SK-N-SH (cell line): ENCODE results near the gene RAP1GAP. TPM values are rescaled to one million over a fixed set of nuclear protein-coding genes. Genes with fewer than 3 reads are reported as not detected.

Experiments
- CTCF ChIA-PET: fragments of 300-600, 350-600 bp; formaldehyde crosslinking; extraction: SDS; loops from one replicate; lab custom pipeline; 2021; lab: Yijun Ruan, JAX
- POLR2A ChIA-PET: fragments of 350-600 bp; sonication (Branson Sonifier 250); formaldehyde crosslinking; extraction: SDS; loops from one replicate; lab custom pipeline; 2020; ENCODE audit warnings: antibody characterized with exemption, inconsistent platforms; lab: Yijun Ruan, JAX
- DNase-seq: peaks from one replicate; pipeline ENCODE4 v3.0.0; 2012
- H2AFZ ChIP-seq: fragments of 200-600 bp; sonication (generic); 2 replicates; pipeline ENCODE4 v1.8.1; 2016; ENCODE audit warnings: antibody characterized with exemption, mild to moderate bottlenecking, low read depth
- H3F3A ChIP-seq: fragments of 200-600 bp; sonication (generic); replicated peaks from 2 replicates; pipeline ENCODE3; 2016; ENCODE audit warnings: antibody characterized with exemption, mild to moderate bottlenecking; ENCODE audit not compliant: insufficient read depth
- H3K27ac ChIP-seq, 2 experiments: fragments of 200-500 bp in 1 of 2; fragments of 200-600 bp in 1 of 2; sonication (Bioruptor generic) in 1 of 2; sonication (generic), shearing (Covaris generic) in 1 of 2; 2 replicates each; pipeline versions ENCODE4 v1.5.1 to v1.6.1; 2014 to 2016; ENCODE audit warnings: low read depth in 2 of 2, inconsistent platforms in 1 of 2, low read length in 1 of 2, mild to moderate bottlenecking in 1 of 2, mixed read lengths in 1 of 2
- H3K27me3 ChIP-seq: fragments of 200-600 bp; sonication (generic), shearing (Covaris generic); 2 replicates; pipeline ENCODE4 v1.6.1; 2016; ENCODE audit warnings: mixed run types; ENCODE audit not compliant: insufficient read depth
- H3K36me3 ChIP-seq, 2 experiments: fragments of 200-500 bp in 1 of 2; fragments of 200-600 bp in 1 of 2; sonication (Bioruptor generic) in 1 of 2; sonication (generic) in 1 of 2; replicated peaks in 1 of 2; 2 replicates each; pipeline versions ENCODE3 to v1.5.1; 2014 to 2016; ENCODE audit warnings: low read length in 1 of 2, mild to moderate bottlenecking in 1 of 2; ENCODE audit not compliant: insufficient read depth in 2 of 2, control insufficient read depth in 1 of 2
- H3K4me1 ChIP-seq, 2 experiments: fragments of 200-500 bp in 1 of 2; fragments of 200-600 bp in 1 of 2; sonication (Bioruptor generic) in 1 of 2; sonication (generic), shearing (Covaris generic) in 1 of 2; 2 replicates each; pipeline versions ENCODE4 v1.5.1 to v1.6.1; 2014 to 2016; ENCODE audit warnings: low read depth in 1 of 2, low read length in 1 of 2, mixed run types in 1 of 2; ENCODE audit not compliant: insufficient read depth in 2 of 2, control insufficient read depth in 1 of 2
- H3K4me2 ChIP-seq: fragments of 200-600 bp; sonication (generic), shearing (Covaris generic); 2 replicates; pipeline ENCODE4 v1.6.1; 2017; ENCODE audit warnings: mixed run types
- H3K4me3 ChIP-seq, 2 experiments: fragments of 200-500 bp in 1 of 2; fragments of 200-600 bp in 1 of 2; sonication (Bioruptor generic) in 1 of 2; sonication (generic), shearing (Covaris generic) in 1 of 2; 2 replicates each; pipeline versions ENCODE4 v1.5.1 to v1.8.1; 2014 to 2016; ENCODE audit warnings: low read depth in 2 of 2, inconsistent platforms in 1 of 2, low read length in 1 of 2, mild to moderate bottlenecking in 1 of 2, mixed read lengths in 1 of 2, moderate library complexity in 1 of 2
- H3K79me2 ChIP-seq: fragments of 200-600 bp; sonication (generic); 2 replicates; pipeline ENCODE4 v1.8.1; 2017; ENCODE audit warnings: mild to moderate bottlenecking; ENCODE audit not compliant: insufficient read depth
- H3K9ac ChIP-seq: fragments of 200-600 bp; sonication (generic); 2 replicates; pipeline ENCODE4 v1.6.1; 2017; ENCODE audit warnings: mixed run types
- H3K9me2 ChIP-seq: fragments of 200-600 bp; sonication (generic); 2 replicates; pipeline ENCODE4 v1.6.1; 2017; ENCODE audit warnings: mixed run types
- H3K9me3 ChIP-seq: fragments of 200-600 bp; sonication (generic); 2 replicates; pipeline ENCODE4 v1.6.1; 2017; ENCODE audit warnings: mixed run types, mild to moderate bottlenecking, moderate library complexity
- H4K20me1 ChIP-seq: fragments of 200-600 bp; sonication (generic); 2 replicates; pipeline ENCODE4 v1.6.1; 2017; ENCODE audit warnings: mild to moderate bottlenecking, mixed run types; ENCODE audit not compliant: insufficient read depth
- CHD2 ChIP-seq: fragments of 150-350 bp; IDR thresholded peaks from 2 replicates; pipeline ENCODE4 v1.6.1; 2018; ENCODE audit warnings: low read length; ENCODE audit not compliant: partially characterized antibody
- CTCF ChIP-seq: fragments of 200-600 bp; sonication (generic); IDR thresholded peaks from 2 replicates; pipeline ENCODE4 v1.6.1; 2017; ENCODE audit warnings: antibody characterized with exemption, mild to moderate bottlenecking, moderate library complexity
- ELF1 ChIP-seq: IDR thresholded peaks from 2 replicates; pipeline ENCODE4 v1.4.0; 2012
- EZH2phosphoT487 ChIP-seq: fragments of 200-600 bp; sonication (generic); IDR thresholded peaks from 2 replicates; pipeline ENCODE4 v1.6.1; 2017; ENCODE audit warnings: low read depth, mixed run types, mild to moderate bottlenecking, antibody characterized with exemption, moderate library complexity, borderline replicate concordance
- FOSL2 ChIP-seq: IDR thresholded peaks from 2 replicates; pipeline ENCODE4 v1.4.0; 2012; ENCODE audit warnings: low read depth, mild to moderate bottlenecking, moderate library complexity, borderline replicate concordance
- FOXJ3 ChIP-seq: sonication (generic); formaldehyde crosslinking; IDR thresholded peaks from 2 replicates; pipeline ENCODE4 v1.5.1; 2020; ENCODE audit warnings: mild to moderate bottlenecking, missing genetic modification reagents
- GABPA ChIP-seq: IDR thresholded peaks from 2 replicates; pipeline ENCODE4 v1.4.0; 2012; ENCODE audit warnings: low read depth, mild to moderate bottlenecking
- JUND ChIP-seq: IDR thresholded peaks from 2 replicates; pipeline ENCODE4 v1.4.0; 2012
- MEF2A ChIP-seq: IDR thresholded peaks from 2 replicates; pipeline ENCODE4 v1.4.0; 2012; ENCODE audit warnings: low read depth, borderline replicate concordance
- PBX3 ChIP-seq: IDR thresholded peaks from 2 replicates; pipeline ENCODE4; 2012
- POLR2AphosphoS5 ChIP-seq: IDR thresholded peaks from 2 replicates; pipeline ENCODE4 v1.6.1; 2012; ENCODE audit warnings: low read depth, low read length
- RCOR1 ChIP-seq: fragments of 150-350 bp; IDR thresholded peaks from 2 replicates; pipeline ENCODE4 v1.6.1; 2017; ENCODE audit warnings: antibody characterized with exemption, low read length
- RXRA ChIP-seq: IDR thresholded peaks from 2 replicates; pipeline ENCODE4 v1.4.0; 2012; ENCODE audit warnings: low read depth, mild to moderate bottlenecking, borderline replicate concordance
- USF2 ChIP-seq: fragments of 150-350 bp; IDR thresholded peaks from 2 replicates; pipeline ENCODE4 v1.6.1; 2017; ENCODE audit warnings: antibody characterized with exemption, low read length, low read depth, borderline replicate concordance
- ZBTB33 ChIP-seq: IDR thresholded peaks from 2 replicates; pipeline ENCODE4 v1.4.0; 2012; ENCODE audit warnings: low read depth, borderline replicate concordance
- WGBS: methylation state at CpG from one replicate; pipeline ENCODE4 v1.1.6; 2017; ENCODE audit warnings: low lambda C conversion rate; 5-methylcytosine and 5-hydroxymethylcytosine counted together
- polyA plus RNA-seq, 3 experiments: library from polyadenylated mRNA; depleted of rRNA; stranded (reverse); fragments of >200 nt; gene quantifications; 2 replicates each; pipeline ENCODE4 v1.2.3, GENCODE V29; 2012

The RAP1GAP gene
- polyA plus RNA-seq, 1 of the 3 experiments (the other 2 are of a cell fraction): 0.99 TPM

GRCh38 chr1:21620496-21620895, 48.7 kb downstream of the RAP1GAP start (continued):
- no peak for TF ChIP-seq RXRA
- TF ChIP-seq CHD2: no peak
- TF ChIP-seq USF2: no peak
- no peak for TF ChIP-seq RCOR1
- no peak for TF ChIP-seq FOSL2
- no peak for TF ChIP-seq JUND

GRCh38 chr1:21620011-21620410, 49.1 kb downstream of the RAP1GAP start:
- Histone ChIP-seq H3K9ac (no peak overlapping the region), H3K27ac (no peak overlapping the region; a peak in 1 of 4 replicates), H3K4me2 (no peak overlapping the region), H2AFZ (no peak overlapping the region), H3K79me2 (no peaks in the 10 kb centered on the region), H3K9me2 (no peaks in the 10 kb centered on the region), H3K4me1 (peaks cover 0 to 58% of the 10 kb centered on the region in 2 experiments; a peak in 1 of 4 replicates), H3K27me3 (no peaks in the 10 kb centered on the region), H3K9me3 (no peaks in the 10 kb centered on the region), H3K36me3 (no peaks in the 10 kb centered on the region), H4K20me1 (no peaks in the 10 kb centered on the region), H3K4me3 (no peak overlapping the region), H3F3A (no peaks in the 10 kb centered on the region)
- ChIA-PET CTCF (interaction anchor here (1.2 to 1.3 kb wide), 4 partner anchors 24 to 252 kb away, joined by 3 to 5 read pairs (median 4); no protein-coding TSS in a partner anchor), POLR2A (no interaction called here)
- 74% methylated on average over 9 of the region's 12 CpGs for WGBS
- TF ChIP-seq USF2 (no peak), CHD2 (no peak), FOXJ3 (CRISPR knock-in tag) (no peak), CTCF (no peak), PBX3 (no peak), GABPA (no peak), ELF1 (no peak), RCOR1 (no peak), JUND (no peak), POLR2AphosphoS5 (no peak), EZH2phosphoT487 (no peak), MEF2A (no peak), ZBTB33 (no peak)
- no peak for DNase-seq
